Right lobe of liver (tissue), 4 donors: ENCODE measurements around the gene KLHL14.

ENCODE experiments used
- POLR2A ChIP-seq: fragments of 450-650 bp; IDR thresholded peaks from one replicate; pipeline ENCODE4 v1.6.1; 2017; ENCODE audit warnings: antibody characterized with exemption, mild to moderate bottlenecking
- TF ChIP-seq, protein P1 (sequence below), 4 donors: fragments of 200-600 bp in 3 of 4; fragments of 450-650 bp in 1 of 4; IDR thresholded peaks; one replicate each; pipeline versions ENCODE4 v1.5.1 to v1.8.0; 2016 to 2022; ENCODE audit warnings: antibody characterized with exemption in 4 of 4, mild to moderate bottlenecking in 2 of 4
- donor health status: DM: no; HTN: no; CAD: no.
- donor health status: DM: no; HTN: no; CAD: no.
- donor health status: DM: no; HTN: yes; CAD: no.

GRCh38 chr18:32760391-32760790 is 12.4 kb downstream of the KLHL14 start:
- no peak for TF ChIP-seq POLR2A
- TF ChIP-seq, protein P1, sequence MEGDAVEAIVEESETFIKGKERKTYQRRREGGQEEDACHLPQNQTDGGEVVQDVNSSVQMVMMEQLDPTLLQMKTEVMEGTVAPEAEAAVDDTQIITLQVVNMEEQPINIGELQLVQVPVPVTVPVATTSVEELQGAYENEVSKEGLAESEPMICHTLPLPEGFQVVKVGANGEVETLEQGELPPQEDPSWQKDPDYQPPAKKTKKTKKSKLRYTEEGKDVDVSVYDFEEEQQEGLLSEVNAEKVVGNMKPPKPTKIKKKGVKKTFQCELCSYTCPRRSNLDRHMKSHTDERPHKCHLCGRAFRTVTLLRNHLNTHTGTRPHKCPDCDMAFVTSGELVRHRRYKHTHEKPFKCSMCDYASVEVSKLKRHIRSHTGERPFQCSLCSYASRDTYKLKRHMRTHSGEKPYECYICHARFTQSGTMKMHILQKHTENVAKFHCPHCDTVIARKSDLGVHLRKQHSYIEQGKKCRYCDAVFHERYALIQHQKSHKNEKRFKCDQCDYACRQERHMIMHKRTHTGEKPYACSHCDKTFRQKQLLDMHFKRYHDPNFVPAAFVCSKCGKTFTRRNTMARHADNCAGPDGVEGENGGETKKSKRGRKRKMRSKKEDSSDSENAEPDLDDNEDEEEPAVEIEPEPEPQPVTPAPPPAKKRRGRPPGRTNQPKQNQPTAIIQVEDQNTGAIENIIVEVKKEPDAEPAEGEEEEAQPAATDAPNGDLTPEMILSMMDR (IDR thresholded peaks at IDR 0.05) = no peak
